Measurements from ENCODE around the gene TTC27.

The TTC27 gene

GRCh38 chr2:32697156-32697555, 69.3 kb downstream of the TTC27 start:
- Histone ChIP-seq H3K36me3 (ENCODE audit: control insufficient read depth, insufficient read depth, low read length) (no peaks in the 10 kb centered on the region), H3K27me3 (replicated peaks; ENCODE audit: control insufficient read depth, insufficient read depth, low read length, poor library complexity, severe bottlenecking) (no peaks in the 10 kb centered on the region), H3K4me3 (ENCODE audit: insufficient read depth, low read depth, low read length, poor library complexity, severe bottlenecking) (no peak overlapping the region), H3K9me3 (ENCODE audit: control insufficient read depth, low read length) (no peaks in the 10 kb centered on the region), H3K4me1 (ENCODE audit: control insufficient read depth, insufficient read depth, low read length, poor library complexity, severe bottlenecking) (no peaks in the 10 kb centered on the region), H3K27ac (ENCODE audit: insufficient read depth, low read length, poor library complexity, severe bottlenecking) (no peak overlapping the region)
- no peak for DNase-seq

DNA sequence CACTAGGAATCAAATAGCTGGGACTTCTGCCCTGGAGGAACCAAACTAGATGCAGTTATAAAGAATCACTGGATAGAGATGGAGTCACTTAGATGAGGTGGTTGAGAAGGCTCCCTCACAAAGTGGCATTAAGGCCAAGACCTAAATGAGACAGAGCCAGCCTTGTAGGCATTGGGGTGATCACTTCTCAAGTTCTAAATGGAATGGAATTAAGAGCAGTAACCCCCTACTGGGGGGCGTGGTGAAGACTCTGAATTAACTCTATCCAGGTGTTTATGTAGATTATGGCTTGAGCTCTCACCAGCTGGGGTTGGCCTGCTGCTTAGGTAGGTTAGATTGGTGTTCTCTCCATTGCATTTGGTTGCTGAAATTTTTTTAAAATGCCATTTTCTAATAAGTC, 71.3 kb downstream of the TTC27 start:
- no peak overlapping the region for H3K4me3 ChIP-seq (ENCODE audit: insufficient read depth, low read depth, low read length, poor library complexity, severe bottlenecking)
- no peak overlapping the region for H3K27ac ChIP-seq (ENCODE audit: insufficient read depth, low read length, poor library complexity, severe bottlenecking)
- DNase-seq: no peak
- no peaks in the 10 kb centered on the region for H3K27me3 ChIP-seq (replicated peaks; ENCODE audit: control insufficient read depth, insufficient read depth, low read length, poor library complexity, severe bottlenecking)
- H3K4me1 ChIP-seq (ENCODE audit: control insufficient read depth, insufficient read depth, low read length, poor library complexity, severe bottlenecking): no peaks in the 10 kb centered on the region
- H3K9me3 ChIP-seq (ENCODE audit: control insufficient read depth, low read length): no peaks in the 10 kb centered on the region
- peaks cover 4% of the 10 kb centered on the region for H3K36me3 ChIP-seq (ENCODE audit: control insufficient read depth, insufficient read depth, low read length)

DNA sequence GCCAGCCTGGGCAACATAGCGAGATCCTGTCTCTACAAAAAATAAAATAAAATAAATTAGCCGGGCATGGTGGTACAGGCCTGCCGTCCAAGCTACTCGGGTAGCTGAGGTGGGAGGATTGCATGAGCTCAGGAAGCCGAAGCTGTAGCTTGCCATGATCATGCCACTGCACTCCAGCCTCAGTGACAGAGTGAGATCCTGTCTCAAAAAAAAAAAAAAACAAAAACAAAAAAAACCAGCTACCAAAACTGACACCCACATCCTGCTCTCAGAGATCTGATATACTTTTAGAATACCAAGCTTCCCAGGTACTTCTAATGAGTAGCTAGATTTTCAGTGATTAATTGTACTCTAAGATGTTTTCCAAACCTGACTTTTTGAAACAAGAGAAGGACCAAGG, 74.0 kb downstream of the TTC27 start:
- no peak overlapping the region for H3K27ac ChIP-seq (ENCODE audit: insufficient read depth, low read length, poor library complexity, severe bottlenecking)
- DNase-seq: no peak
- H3K27me3 ChIP-seq (replicated peaks; ENCODE audit: control insufficient read depth, insufficient read depth, low read length, poor library complexity, severe bottlenecking): no peaks in the 10 kb centered on the region

GRCh38 chr2:32702303-32703064, 74.6 kb downstream of the TTC27 start:
- no peaks in the 10 kb centered on the region for H3K9me3 ChIP-seq (ENCODE audit: control insufficient read depth, low read length)
- peaks cover 11% of the 10 kb centered on the region for H3K36me3 ChIP-seq (ENCODE audit: control insufficient read depth, insufficient read depth, low read length)
- no peak for DNase-seq
- no peak overlapping the region for H3K4me3 ChIP-seq (ENCODE audit: insufficient read depth, low read depth, low read length, poor library complexity, severe bottlenecking)
- no peaks in the 10 kb centered on the region for H3K27me3 ChIP-seq (replicated peaks; ENCODE audit: control insufficient read depth, insufficient read depth, low read length, poor library complexity, severe bottlenecking)
- H3K4me1 ChIP-seq (ENCODE audit: control insufficient read depth, insufficient read depth, low read length, poor library complexity, severe bottlenecking): no peaks in the 10 kb centered on the region
- H3K27ac ChIP-seq (ENCODE audit: insufficient read depth, low read length, poor library complexity, severe bottlenecking): no peak overlapping the region

More for the DNA sequence above, 74.0 kb downstream of the TTC27 start:
- H3K9me3 ChIP-seq (ENCODE audit: control insufficient read depth, low read length): no peaks in the 10 kb centered on the region
- no peaks in the 10 kb centered on the region for H3K4me1 ChIP-seq (ENCODE audit: control insufficient read depth, insufficient read depth, low read length, poor library complexity, severe bottlenecking)
- H3K4me3 ChIP-seq (ENCODE audit: insufficient read depth, low read depth, low read length, poor library complexity, severe bottlenecking): no peak overlapping the region
- H3K36me3 ChIP-seq (ENCODE audit: control insufficient read depth, insufficient read depth, low read length): peaks cover 7% of the 10 kb centered on the region

GRCh38 chr2:32706815-32707579, 79.1 kb downstream of the TTC27 start:
- Histone ChIP-seq H3K9me3 (ENCODE audit: control insufficient read depth, low read length) (no peaks in the 10 kb centered on the region), H3K4me1 (ENCODE audit: control insufficient read depth, insufficient read depth, low read length, poor library complexity, severe bottlenecking) (no peaks in the 10 kb centered on the region), H3K27ac (ENCODE audit: insufficient read depth, low read length, poor library complexity, severe bottlenecking) (no peak overlapping the region), H3K27me3 (replicated peaks; ENCODE audit: control insufficient read depth, insufficient read depth, low read length, poor library complexity, severe bottlenecking) (no peaks in the 10 kb centered on the region), H3K36me3 (ENCODE audit: control insufficient read depth, insufficient read depth, low read length) (peaks cover 11% of the 10 kb centered on the region), H3K4me3 (ENCODE audit: insufficient read depth, low read depth, low read length, poor library complexity, severe bottlenecking) (no peak overlapping the region)
- no peak for DNase-seq

DNA sequence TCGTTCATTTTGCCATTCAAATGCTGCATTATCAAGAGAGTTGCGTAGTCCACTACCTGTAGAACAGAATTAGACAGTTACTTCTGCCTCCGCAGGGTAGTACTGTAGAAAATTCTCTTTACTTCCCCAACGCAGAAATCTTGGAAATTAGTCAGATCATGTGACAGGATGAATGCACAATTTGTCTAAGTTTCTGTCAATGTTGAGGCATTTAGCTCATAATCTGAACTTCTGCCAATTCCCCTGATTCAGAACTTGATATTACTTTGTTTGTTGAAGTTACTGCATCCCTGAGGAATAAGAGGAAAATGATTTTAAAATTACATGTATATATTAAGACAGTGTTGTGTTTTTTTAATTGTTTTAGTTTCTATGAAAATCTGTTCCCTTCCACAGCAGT, 83.4 kb downstream of the TTC27 start:
- Histone ChIP-seq H3K4me3 (ENCODE audit: insufficient read depth, low read depth, low read length, poor library complexity, severe bottlenecking) (no peak overlapping the region), H3K9me3 (ENCODE audit: control insufficient read depth, low read length) (no peaks in the 10 kb centered on the region), H3K4me1 (ENCODE audit: control insufficient read depth, insufficient read depth, low read length, poor library complexity, severe bottlenecking) (no peaks in the 10 kb centered on the region), H3K36me3 (ENCODE audit: control insufficient read depth, insufficient read depth, low read length) (peaks cover 13% of the 10 kb centered on the region), H3K27ac (ENCODE audit: insufficient read depth, low read length, poor library complexity, severe bottlenecking) (no peak overlapping the region), H3K27me3 (replicated peaks; ENCODE audit: control insufficient read depth, insufficient read depth, low read length, poor library complexity, severe bottlenecking) (no peaks in the 10 kb centered on the region)
- no peak for DNase-seq

- Histone ChIP-seq H3K4me1 (ENCODE audit: control insufficient read depth, insufficient read depth, low read length, poor library complexity, severe bottlenecking) (no peaks in the 10 kb centered on the region), H3K36me3 (ENCODE audit: control insufficient read depth, insufficient read depth, low read length) (peaks cover 11% of the 10 kb centered on the region), H3K4me3 (ENCODE audit: insufficient read depth, low read depth, low read length, poor library complexity, severe bottlenecking) (no peak overlapping the region), H3K27me3 (replicated peaks; ENCODE audit: control insufficient read depth, insufficient read depth, low read length, poor library complexity, severe bottlenecking) (no peaks in the 10 kb centered on the region), H3K9me3 (ENCODE audit: control insufficient read depth, low read length) (no peaks in the 10 kb centered on the region), H3K27ac (ENCODE audit: insufficient read depth, low read length, poor library complexity, severe bottlenecking) (no peak overlapping the region)
- no peak for DNase-seq
These were observed 84.2 kb downstream of the TTC27 start for GRCh38 chr2:32711908-32712501.

DNA sequence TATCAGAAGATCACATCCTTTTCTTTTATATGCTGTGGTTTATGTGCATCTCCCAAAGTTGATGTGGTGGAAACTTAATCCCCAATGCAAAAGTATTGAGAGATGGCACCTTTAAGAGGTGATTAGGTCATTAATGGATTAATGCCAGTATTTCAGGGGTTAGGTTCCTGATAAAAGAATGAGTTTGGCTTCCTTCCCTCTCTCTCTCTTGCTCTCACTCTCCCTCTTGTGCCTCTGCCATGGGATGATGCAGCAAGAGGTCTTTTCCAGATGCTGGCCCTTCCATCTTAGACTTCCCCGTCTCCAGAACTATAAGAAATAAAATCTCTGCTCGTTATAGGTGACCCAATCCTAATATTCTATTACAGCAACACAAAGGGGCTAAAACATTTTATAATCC, 85.0 kb downstream of the TTC27 start:
- no peak overlapping the region for H3K4me3 ChIP-seq (ENCODE audit: insufficient read depth, low read depth, low read length, poor library complexity, severe bottlenecking)
- no peak overlapping the region for H3K27ac ChIP-seq (ENCODE audit: insufficient read depth, low read length, poor library complexity, severe bottlenecking)
- no peaks in the 10 kb centered on the region for H3K4me1 ChIP-seq (ENCODE audit: control insufficient read depth, insufficient read depth, low read length, poor library complexity, severe bottlenecking)
- DNase-seq: no peak
- no peaks in the 10 kb centered on the region for H3K27me3 ChIP-seq (replicated peaks; ENCODE audit: control insufficient read depth, insufficient read depth, low read length, poor library complexity, severe bottlenecking)
- H3K36me3 ChIP-seq (ENCODE audit: control insufficient read depth, insufficient read depth, low read length): peaks cover 9% of the 10 kb centered on the region
- H3K9me3 ChIP-seq (ENCODE audit: control insufficient read depth, low read length): no peaks in the 10 kb centered on the region

DNA sequence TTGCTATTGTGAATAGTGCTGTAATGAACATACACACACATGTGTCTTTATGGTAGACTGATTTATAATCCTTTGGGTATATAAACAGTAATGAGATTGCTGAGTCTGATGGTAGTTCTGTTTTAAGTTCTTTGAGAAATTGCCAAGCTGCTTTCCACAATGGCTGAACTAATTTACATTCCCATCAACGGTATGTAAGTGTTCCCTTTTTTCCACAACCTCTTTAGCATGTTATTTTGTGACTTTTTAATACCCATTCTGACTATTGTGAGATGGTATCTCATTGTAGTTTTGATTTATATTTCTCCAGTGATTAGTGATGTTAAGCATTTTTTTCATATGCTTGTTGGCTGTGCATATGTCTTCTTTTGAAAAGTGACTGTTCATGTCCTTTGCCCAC, 86.7 kb downstream of the TTC27 start:
- Histone ChIP-seq H3K27me3 (replicated peaks; ENCODE audit: control insufficient read depth, insufficient read depth, low read length, poor library complexity, severe bottlenecking) (no peaks in the 10 kb centered on the region), H3K4me1 (ENCODE audit: control insufficient read depth, insufficient read depth, low read length, poor library complexity, severe bottlenecking) (no peaks in the 10 kb centered on the region), H3K4me3 (ENCODE audit: insufficient read depth, low read depth, low read length, poor library complexity, severe bottlenecking) (no peak overlapping the region), H3K27ac (ENCODE audit: insufficient read depth, low read length, poor library complexity, severe bottlenecking) (no peak overlapping the region), H3K9me3 (ENCODE audit: control insufficient read depth, low read length) (no peaks in the 10 kb centered on the region), H3K36me3 (ENCODE audit: control insufficient read depth, insufficient read depth, low read length) (peaks cover 9% of the 10 kb centered on the region)
- no peak for DNase-seq

- Histone ChIP-seq H3K4me3 (ENCODE audit: insufficient read depth, low read depth, low read length, poor library complexity, severe bottlenecking) (no peak overlapping the region), H3K27ac (ENCODE audit: insufficient read depth, low read length, poor library complexity, severe bottlenecking) (no peak overlapping the region)
These were observed 87.6 kb downstream of the TTC27 start for GRCh38 chr2:32715391-32715841.

More at GRCh38 chr2:32715391-32715841, 87.6 kb downstream of the TTC27 start:
- H3K27me3 ChIP-seq (replicated peaks; ENCODE audit: control insufficient read depth, insufficient read depth, low read length, poor library complexity, severe bottlenecking): no peaks in the 10 kb centered on the region
- DNase-seq: no peak
- peaks cover 9% of the 10 kb centered on the region for H3K36me3 ChIP-seq (ENCODE audit: control insufficient read depth, insufficient read depth, low read length)
- no peaks in the 10 kb centered on the region for H3K4me1 ChIP-seq (ENCODE audit: control insufficient read depth, insufficient read depth, low read length, poor library complexity, severe bottlenecking)
- no peaks in the 10 kb centered on the region for H3K9me3 ChIP-seq (ENCODE audit: control insufficient read depth, low read length)
